Fibroblast of skin of back (primary cell): ENCODE results near the gene SPAG4. TPM values are rescaled to one million over a fixed set of nuclear protein-coding genes. Genes with fewer than 3 reads are reported as not detected.

Source experiments
- DNase-seq: peaks from one replicate; pipeline ENCODE4 v3.0.0-alpha.2; 2013
- polyA plus RNA-seq, 2 experiments: library from polyadenylated mRNA; unstranded; fragments of 120-200 nt; gene quantifications; one replicate each; pipeline ENCODE4 v1.2.1, GENCODE V29; 2013; ENCODE audit not compliant: insufficient read length in 2 of 2

The SPAG4 gene, protein sequence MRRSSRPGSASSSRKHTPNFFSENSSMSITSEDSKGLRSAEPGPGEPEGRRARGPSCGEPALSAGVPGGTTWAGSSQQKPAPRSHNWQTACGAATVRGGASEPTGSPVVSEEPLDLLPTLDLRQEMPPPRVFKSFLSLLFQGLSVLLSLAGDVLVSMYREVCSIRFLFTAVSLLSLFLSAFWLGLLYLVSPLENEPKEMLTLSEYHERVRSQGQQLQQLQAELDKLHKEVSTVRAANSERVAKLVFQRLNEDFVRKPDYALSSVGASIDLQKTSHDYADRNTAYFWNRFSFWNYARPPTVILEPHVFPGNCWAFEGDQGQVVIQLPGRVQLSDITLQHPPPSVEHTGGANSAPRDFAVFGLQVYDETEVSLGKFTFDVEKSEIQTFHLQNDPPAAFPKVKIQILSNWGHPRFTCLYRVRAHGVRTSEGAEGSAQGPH
- polyA plus RNA-seq (2013, experiment 1 of 2; ENCODE audit: insufficient read length), result 6.0 TPM
- 6.5 TPM for polyA plus RNA-seq (2013, experiment 2 of 2; ENCODE audit: insufficient read length)

DNA sequence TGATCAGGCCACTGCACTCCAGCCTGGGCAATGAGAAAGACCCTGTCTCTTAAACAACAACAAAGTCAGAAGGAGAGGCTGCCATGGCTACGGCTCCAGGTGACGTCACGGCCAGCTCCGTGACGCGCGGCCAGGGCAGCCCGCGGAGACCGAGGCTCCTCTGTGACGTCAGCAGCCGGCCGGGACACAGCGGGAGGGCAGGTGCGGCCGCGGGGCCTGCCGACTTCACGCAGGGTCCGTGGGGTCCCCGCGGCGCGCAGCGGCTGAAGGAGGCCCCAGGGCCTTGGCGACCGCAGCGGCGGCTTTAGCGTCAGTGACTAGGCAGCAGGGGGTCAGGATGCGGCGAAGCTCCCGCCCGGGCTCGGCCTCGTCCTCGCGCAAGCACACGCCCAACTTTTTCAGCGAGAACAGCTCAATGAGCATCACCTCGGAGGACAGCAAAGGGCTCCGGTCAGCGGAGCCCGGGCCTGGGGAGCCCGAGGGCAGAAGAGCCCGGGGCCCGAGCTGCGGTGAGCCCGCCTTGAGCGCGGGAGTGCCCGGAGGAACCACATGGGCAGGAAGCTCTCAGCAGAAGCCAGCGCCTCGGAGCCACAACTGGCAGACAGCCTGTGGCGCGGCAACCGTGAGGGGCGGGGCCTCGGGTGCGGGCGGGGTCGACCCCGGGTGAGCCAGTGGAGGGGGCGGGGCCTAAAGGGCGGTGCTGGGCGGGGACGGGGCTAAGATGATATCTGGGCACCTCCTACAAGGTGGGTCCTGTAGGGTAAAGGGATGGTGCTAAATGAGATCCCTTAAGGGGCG is at the start of gene SPAG4:
Gene SPAG4, plus strand, starts transcription at position 163 of the 798 bp plus-strand sequence. Its CDS starts 175 bp downstream, at position 338.
- DNase-seq, result no peak

DNA sequence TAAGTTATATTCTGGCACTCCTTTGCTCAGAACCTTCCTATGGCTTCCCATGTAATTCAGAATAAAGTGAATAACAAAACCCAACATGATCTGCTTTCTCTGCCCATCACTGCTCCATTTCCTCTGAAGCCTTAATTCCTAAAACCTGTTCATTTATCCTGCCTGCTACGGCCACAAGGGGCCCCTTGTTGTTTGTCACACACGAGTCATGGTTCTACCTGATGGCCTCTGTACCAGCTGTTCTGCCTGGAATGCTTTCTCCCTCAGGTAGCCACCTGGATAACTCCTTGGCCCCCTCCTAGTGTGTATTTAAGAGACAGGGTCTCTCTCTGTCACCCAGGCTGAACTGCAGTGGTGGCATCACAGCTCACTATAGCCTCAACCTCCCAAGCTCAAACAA is 47.0 kb upstream of the SPAG4 start:
- no peak for DNase-seq

DNA sequence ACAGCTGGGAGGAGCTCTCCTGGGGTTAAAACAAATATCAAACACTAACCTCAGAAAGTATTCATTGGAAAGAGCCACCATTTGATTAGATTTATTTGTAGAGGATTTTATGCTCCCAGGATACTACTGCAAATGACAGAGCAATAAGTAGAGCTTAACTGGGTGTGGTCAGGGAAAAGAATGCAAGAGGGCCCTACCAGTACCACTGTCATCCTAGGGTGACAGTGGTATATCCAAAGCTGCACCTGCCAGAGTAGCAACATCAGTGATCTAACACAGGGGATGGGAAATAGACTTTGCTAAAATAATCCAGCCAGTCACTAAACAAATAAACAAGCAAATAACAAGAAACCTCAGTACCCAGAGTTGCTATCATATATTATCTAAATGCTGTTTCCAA is 44.1 kb upstream of the SPAG4 start:
- DNase-seq, result no peak

- no peak for DNase-seq
Observed at GRCh38 chr20:35572838-35573237, 42.8 kb upstream of the SPAG4 start.

GRCh38 chr20:35575958-35576357 is 39.7 kb upstream of the SPAG4 start:
- no peak for DNase-seq

DNA sequence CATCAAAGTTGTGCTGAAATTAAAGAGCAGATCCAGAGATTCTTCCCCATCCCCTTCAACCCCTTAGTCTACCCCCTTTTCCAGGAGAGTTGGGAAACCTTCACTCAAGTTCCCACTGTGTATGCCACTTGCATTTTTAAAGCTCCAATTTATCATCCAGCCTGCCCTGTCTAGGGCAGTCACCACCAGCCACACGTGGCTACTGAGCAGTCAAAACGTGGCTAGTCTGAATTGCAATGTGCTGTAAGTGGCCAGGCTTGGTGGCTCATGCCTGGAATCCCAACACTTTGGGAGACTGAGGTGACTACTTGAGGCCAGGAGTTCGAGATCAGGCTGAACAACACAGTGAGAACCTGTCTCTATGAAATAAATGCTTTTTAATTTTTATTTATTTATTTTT is 38.8 kb upstream of the SPAG4 start:
- DNase-seq, result no peak

DNA sequence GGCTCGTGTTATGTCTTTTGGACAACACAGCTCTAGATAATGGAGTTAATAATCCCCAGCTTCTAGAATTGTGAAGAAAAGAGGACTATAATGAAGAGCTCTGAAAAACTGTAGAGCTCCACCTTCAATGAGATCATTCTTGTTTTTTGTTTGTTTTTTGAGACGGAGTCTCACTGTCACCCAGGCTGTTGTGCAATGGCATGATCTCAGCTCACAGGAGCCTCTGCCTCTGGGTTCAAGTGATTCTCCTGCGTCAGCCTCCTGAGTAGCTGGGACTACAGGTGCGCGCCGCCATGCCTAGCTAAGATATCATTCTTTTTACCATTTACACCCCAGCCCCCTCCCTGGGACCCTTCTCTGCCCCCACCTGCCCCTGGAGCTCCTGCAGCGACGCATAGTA is 37.2 kb upstream of the SPAG4 start:
- DNase-seq, result no peak

DNA sequence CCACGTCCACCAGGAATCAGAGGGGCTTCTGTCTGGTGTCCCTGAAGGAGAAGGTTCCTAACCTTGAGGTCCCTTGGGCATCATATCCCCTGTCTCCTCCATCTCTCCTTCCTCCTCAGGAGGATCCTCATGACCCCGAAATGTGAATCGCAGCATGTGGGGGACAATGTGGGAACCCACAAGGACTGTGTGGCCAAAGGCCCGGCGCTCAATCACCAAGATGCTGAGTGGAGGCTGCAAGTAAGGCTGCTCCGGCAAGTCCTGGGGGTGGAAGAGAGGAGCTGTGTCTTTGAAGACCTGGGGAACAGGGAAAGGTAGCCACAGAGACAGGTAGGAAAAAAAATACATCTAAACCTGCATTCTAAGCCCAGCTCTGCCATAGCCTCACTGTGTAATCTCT is 36.4 kb upstream of the SPAG4 start:
- DNase-seq, result no peak

DNA sequence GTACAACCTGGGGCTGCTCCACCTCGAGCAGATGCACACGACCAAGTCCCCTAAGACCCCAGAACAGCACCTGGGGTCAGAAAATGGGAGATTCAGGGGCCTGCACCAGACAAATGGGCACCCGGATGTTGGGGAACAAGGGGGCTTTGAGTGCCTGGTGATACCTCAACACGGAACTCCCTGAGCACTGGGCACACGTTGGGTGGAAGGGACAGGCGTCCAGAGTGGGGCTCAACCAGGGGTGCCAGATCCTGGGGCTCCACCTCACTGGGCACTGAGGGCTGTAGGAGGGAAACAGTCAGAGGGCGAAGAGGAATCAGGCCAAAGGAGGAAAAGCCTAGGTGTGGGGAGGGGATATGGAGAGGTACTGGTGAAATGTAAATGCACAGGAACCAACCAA is 33.5 kb upstream of the SPAG4 start:
- no peak for DNase-seq

DNA sequence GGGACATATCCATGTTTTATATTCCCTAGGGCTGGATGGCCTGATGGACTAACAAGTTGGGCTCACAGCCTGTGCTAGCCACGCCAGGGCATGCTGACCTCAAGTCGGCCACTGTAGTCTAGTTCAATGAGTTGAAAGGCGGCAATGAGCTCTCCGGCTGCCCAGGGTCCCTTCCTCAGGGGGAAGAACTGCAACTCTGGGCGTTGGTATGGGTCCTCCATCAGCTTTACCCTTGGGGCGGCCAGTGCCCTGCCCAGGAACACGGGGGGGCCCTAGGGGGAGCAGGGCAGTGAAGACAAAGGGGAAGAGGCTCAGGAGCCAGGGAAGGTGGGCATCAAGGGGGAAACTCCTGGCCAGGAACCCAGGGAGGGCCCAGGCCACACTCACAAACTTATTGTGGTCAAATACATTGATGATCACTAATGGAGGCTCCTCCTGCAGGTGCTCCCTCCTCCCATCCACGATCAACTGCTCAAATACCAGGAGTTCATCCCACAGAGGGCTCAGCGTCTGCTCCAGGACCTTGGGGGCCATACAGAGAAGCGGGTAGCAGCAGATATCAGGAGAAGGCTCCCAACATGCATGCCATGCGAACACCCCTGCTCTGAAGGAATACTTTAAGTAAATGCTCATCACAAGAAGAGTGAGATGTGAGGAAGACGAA is 32.8 kb upstream of the SPAG4 start:
- no peak for DNase-seq

DNA sequence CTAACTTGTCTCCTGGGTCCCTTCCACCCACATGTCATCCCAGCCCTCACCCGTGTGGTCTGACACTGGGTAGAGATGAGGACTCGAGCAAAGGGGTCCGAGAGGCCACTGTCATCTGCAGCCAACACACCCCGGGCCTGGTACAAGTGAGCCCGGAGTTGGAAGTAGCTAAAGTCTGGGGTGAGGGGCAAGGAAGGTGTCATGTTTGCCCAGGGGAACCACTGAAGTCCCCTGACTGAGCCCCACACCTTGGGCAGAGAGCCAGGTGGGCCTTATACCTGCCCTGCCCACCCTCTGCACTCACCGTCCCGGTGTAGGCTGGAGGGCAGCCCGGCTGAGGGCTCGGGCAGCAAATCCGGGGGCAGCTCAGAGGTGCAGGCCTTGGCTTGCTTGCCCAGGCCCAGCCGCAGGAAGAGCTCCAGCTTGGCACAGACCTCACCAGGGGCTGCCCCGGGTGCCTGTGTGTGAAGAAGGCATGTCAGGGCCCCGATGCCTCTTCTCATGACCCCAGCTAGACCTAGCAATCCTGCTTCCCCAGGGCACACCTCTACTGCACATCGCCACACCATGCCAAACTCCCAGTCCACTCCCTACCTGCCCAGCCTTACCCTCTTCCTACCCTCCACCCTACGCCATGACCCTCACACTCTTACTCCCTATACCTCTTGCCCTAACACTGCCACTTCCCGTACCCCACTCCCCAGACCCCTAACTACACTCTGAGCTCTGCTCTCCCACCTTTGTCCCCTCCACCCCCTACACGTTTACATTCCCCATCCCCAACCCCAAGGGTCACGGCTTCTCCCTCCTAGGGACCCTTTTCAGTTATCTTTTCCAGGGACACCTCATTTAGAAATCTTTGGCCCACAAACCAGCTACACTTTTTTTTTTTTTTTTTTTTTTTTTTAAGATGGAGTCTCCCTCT is 31.7 kb upstream of the SPAG4 start:
- no peak for DNase-seq

DNA sequence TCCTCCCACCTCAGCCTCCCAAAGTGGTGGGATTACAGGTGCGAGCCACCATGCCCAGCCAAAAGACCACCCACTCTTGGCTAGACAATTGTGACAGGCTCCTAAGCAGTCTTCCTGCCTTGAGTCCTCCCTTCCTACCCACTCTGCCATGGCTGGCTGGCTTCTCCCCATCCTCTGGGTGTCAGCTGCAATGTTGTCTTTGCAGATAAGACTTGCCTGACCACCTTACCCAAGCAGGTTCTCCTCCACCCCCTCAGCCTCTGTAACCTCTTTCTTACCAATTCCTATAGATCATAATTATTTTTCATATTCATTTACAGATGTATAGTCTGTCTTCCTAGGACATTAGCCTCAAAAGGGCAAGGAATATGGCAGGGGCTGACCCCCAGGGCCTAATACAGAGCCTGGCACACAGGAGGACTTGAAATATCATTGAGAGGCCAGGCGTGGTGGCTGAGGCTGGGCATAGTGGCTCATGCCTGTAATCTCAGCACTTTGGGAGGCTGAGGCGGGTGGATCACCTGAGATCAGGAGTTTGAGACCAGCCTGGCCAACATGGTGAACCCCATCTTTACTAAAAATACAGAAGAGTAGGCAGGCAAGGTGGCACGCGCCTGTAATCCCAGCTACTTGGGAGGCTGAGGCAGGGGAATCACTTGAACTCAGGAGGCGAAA is 28.7 kb upstream of the SPAG4 start:
- DNase-seq, result no peak

DNA sequence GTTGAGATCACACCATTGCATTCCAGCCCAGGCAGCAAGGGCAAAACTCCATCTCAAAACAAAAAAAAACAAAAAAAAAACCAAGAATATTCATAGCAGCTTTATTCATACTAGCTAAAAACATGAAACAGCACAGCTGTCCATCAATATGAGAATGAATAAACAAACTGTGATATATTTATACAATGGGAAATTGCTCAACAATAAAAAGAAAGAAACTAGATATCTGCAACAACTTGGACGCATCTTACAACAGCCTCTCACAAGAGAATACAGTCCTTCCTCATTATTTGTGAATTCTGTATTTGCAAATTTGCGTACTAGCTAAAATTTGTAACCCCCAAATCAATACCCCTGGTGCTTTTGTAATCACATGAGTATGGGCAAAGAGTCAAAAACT is 28.2 kb upstream of the SPAG4 start:
- DNase-seq, result no peak

DNA sequence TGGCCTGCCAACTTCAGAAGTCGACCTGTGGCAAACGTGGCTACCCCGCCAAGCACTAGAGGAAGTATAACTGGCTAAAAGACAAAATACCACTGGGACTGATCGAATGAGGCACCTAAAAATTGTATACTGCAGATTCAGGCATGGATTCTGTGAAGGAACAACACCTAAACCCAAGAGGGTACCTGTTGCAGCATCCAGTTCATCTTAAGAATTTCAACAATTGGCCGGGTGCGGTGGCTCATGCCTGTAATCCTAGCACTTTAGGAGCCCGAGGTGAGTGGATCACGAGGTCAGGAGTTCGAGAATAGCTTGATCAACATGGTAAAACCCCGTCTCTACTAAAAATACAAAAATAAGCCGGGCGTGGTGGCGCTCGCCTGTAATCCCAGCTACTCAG is 27.2 kb upstream of the SPAG4 start:
- DNase-seq, result no peak

GRCh38 chr20:35592339-35592974 is 23.2 kb upstream of the SPAG4 start:
- DNase-seq, result no peak

GRCh38 chr20:35595456-35595855 is 20.2 kb upstream of the SPAG4 start:
- DNase-seq, result no peak

- no peak for DNase-seq
Observed at GRCh38 chr20:35595901-35596300, 19.7 kb upstream of the SPAG4 start.

- DNase-seq, result no peak
Observed at GRCh38 chr20:35597186-35597585, 18.4 kb upstream of the SPAG4 start.

GRCh38 chr20:35598476-35598875 is 17.2 kb upstream of the SPAG4 start:
- no peak for DNase-seq

DNA sequence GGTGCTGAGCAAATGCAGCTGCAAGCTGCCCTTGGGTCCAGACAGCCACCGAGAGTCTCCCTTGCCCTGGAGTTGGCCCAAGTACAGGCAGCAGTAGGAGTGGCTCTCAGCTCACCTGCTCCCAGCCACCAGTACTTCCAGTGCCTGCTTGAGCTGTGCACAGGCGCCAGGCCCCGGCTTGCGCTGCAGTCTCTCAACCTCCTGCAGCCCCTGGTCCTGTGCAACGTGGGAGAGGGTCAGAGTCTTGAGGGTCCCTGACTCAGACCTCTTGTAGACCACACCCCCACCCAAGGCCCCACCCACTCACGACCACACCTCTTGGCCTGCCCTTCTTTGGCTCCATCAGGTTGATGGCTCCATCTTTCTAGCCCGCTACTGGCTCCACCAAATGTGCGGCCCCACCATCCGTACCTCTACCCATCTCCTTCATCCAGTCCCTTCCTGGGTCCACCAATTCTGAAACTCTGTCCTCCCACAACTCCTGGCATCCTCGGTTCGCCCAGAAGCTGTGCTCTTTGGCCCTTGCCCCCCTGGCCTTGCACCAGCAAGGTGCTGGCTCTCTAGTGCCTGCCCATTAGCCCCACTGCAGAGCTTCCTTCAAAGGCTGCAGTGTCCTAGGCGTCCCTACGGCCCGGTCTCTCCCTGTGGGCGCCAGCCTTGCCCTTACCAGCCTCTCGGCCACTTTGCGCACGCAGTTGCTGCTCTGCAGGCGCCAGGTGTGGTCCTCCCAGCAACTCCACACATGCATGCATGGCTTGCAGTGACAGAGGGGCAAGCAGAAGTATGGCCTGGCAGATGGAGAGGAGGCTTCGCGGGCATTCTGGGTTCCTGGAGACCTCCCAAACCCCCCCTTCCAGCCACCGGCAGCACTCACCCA is 16.5 kb upstream of the SPAG4 start:
- no peak for DNase-seq
